ENCODE data around the gene RUFY4. TPM values are rescaled to one million over a fixed set of nuclear protein-coding genes. Genes with fewer than 3 reads are reported as not detected.

Gene RUFY4
- total and polyA plus RNA-seq, 8 donors = 0.08 to 0.31 TPM; not detected in 6

GRCh38 chr2:218036371-218036770 lies 32.7 kb upstream of the RUFY4 start:
- no peak for FAIRE-seq
- no peak for ATAC-seq

GRCh38 chr2:218039171-218039570 lies 29.9 kb upstream of the RUFY4 start:
- no peaks in the 10 kb centered on the region for H3K9me3 ChIP-seq
- intact Hi-C loops (cut with DNase I) = loop anchor here in 1 of 3 donors (10.0 kb wide), 1 partner anchor 244 kb away; no protein-coding TSS in a partner anchor

More at GRCh38 chr2:218036371-218036770, 32.7 kb upstream of the RUFY4 start:
- Histone ChIP-seq H3K27ac (no peak overlapping the region), H3K4me1 (peaks cover 0 to 3% (median 0%) of the 10 kb centered on the region in 3 donors), H3K9me3 (no peaks in the 10 kb centered on the region), H3K4me3 (no peak overlapping the region), H3K36me3 (no peaks in the 10 kb centered on the region), H3K27me3 (no peaks in the 10 kb centered on the region)
- no peak for DNase-seq
- no peak for TF ChIP-seq CTCF (IDR thresholded peaks at IDR 0.05)
- intact Hi-C loops (cut with DNase I) = loop anchor here in 1 of 3 donors (10.0 kb wide), 1 partner anchor 242 kb away; no protein-coding TSS in a partner anchor
- 70 to 79% methylated on average over 5 of the region's 5 CpGs for WGBS, 2 donors

GRCh38 chr2:218040883-218041282 lies 28.2 kb upstream of the RUFY4 start:
- DNase-seq = no peak
- Histone ChIP-seq H3K9me3 (no peaks in the 10 kb centered on the region), H3K27ac (no peak overlapping the region), H3K27me3 (no peaks in the 10 kb centered on the region), H3K4me3 (no peak overlapping the region), H3K36me3 (no peaks in the 10 kb centered on the region), H3K4me1 (no peaks in the 10 kb centered on the region)
- no peak for ATAC-seq
- FAIRE-seq = no peak
- intact Hi-C loops (cut with DNase I) = no loop called here
- 59 to 67% methylated on average over 2 of the region's 2 CpGs for WGBS, 2 donors
- TF ChIP-seq CTCF (IDR thresholded peaks at IDR 0.05) = no peak

More at GRCh38 chr2:218039171-218039570, 29.9 kb upstream of the RUFY4 start:
- Histone ChIP-seq H3K4me3 (no peak overlapping the region), H3K27ac (no peak overlapping the region), H3K4me1 (peaks cover 0 to 3% (median 0%) of the 10 kb centered on the region in 3 donors), H3K27me3 (no peaks in the 10 kb centered on the region), H3K36me3 (no peaks in the 10 kb centered on the region)
- DNase-seq (no peak), FAIRE-seq (no peak), ATAC-seq (no peak)
- TF ChIP-seq CTCF (IDR thresholded peaks at IDR 0.05) = no peak
- WGBS, 2 donors = 74 to 77% methylated on average over 2 of the region's 2 CpGs

- Histone ChIP-seq H3K4me3 (no peak overlapping the region), H3K36me3 (no peaks in the 10 kb centered on the region), H3K4me1 (no peaks in the 10 kb centered on the region), H3K9me3 (no peaks in the 10 kb centered on the region), H3K27ac (no peak overlapping the region), H3K27me3 (no peaks in the 10 kb centered on the region)
- intact Hi-C loops (cut with DNase I) = no loop called here
- FAIRE-seq (no peak), DNase-seq (no peak), ATAC-seq (no peak)
- TF ChIP-seq CTCF (IDR thresholded peaks at IDR 0.05) = no peak
- WGBS, 2 donors = 90 to 95% methylated on average over 2 of the region's 2 CpGs
These were observed 27.5 kb upstream of the RUFY4 start for GRCh38 chr2:218041302-218042168.

GRCh38 chr2:218043100-218043499 lies 26.0 kb upstream of the RUFY4 start:
- FAIRE-seq = no peak
- 81 to 88% methylated on average over 1 of the region's 1 CpG for WGBS, 2 donors
- intact Hi-C loops (cut with DNase I) = no loop called here

More at GRCh38 chr2:218043100-218043499, 26.0 kb upstream of the RUFY4 start:
- no peaks in the 10 kb centered on the region for H3K9me3 ChIP-seq
- no peak overlapping the region for H3K4me3 ChIP-seq
- ATAC-seq = no peak
- no peak for TF ChIP-seq CTCF (IDR thresholded peaks at IDR 0.05)
- no peak overlapping the region for H3K27ac ChIP-seq
- H3K27me3 ChIP-seq = no peaks in the 10 kb centered on the region
- H3K4me1 ChIP-seq = no peaks in the 10 kb centered on the region
- no peak for DNase-seq
- H3K36me3 ChIP-seq = no peaks in the 10 kb centered on the region

Data from pancreas (tissue), 10 donors.